ENCODE measurements around the gene SSRP1.

SSRP1 gene

GRCh38 chr11:57305523-57305922 lies 30.2 kb downstream of the SSRP1 start:
- H4K20me1 ChIP-seq: peaks cover 0 to 52% (median 0%) of the 10 kb centered on the region in 11 experiments; a peak in 8 of 22 replicates
- no peak overlapping the region for H3K27ac ChIP-seq
- H3K36me3 ChIP-seq: peaks cover 32 to 62% (median 49%) of the 10 kb centered on the region in 11 experiments
- H3K4me3 ChIP-seq: no peak overlapping the region
- H3K27me3 ChIP-seq: no peaks in the 10 kb centered on the region
- H3K4me2 ChIP-seq: peak overlapping the region in 10 of 11 experiments; percentile 40 to 97 (median 76); a peak in 14 of 22 replicates
- peaks cover 0 to 7% (median 1%) of the 10 kb centered on the region in 11 experiments; a peak in 8 of 22 replicates for H3K9me3 ChIP-seq (replicated peaks in 1 of 11)
- peaks cover 26 to 71% (median 43%) of the 10 kb centered on the region in 10 experiments for H3K4me1 ChIP-seq
- TF ChIP-seq Cebpa-rat (IDR thresholded peaks at IDR 0.05): no peak
- H3K9ac ChIP-seq: no peak overlapping the region

- H3K4me3 ChIP-seq: no peak overlapping the region
- peaks cover 24 to 68% (median 34%) of the 10 kb centered on the region in 10 experiments for H3K4me1 ChIP-seq
- no peaks in the 10 kb centered on the region for H3K27me3 ChIP-seq
- H4K20me1 ChIP-seq: peaks cover 0 to 47% (median 0%) of the 10 kb centered on the region in 11 experiments; a peak in 7 of 22 replicates
- H3K4me2 ChIP-seq: peak overlapping the region in 4 of 11 experiments; percentile 11 to 77 (median 66); a peak in 6 of 22 replicates
- peak overlapping the region in 1 of 11 experiments; percentile 49; a peak in 1 of 22 replicates for H3K27ac ChIP-seq
- TF ChIP-seq Cebpa-rat (IDR thresholded peaks at IDR 0.05): no peak
- peaks cover 40 to 62% (median 51%) of the 10 kb centered on the region in 11 experiments for H3K36me3 ChIP-seq
- peaks cover 12 to 21% (median 16%) of the 10 kb centered on the region in 11 experiments for H3K9me3 ChIP-seq (replicated peaks in 1 of 11)
- H3K9ac ChIP-seq: peak overlapping the region in 3 of 11 experiments; percentile 14 to 51 (median 48); a peak in 5 of 22 replicates
Measured at GRCh38 chr11:57303990-57304579, 31.6 kb downstream of the SSRP1 start.

GRCh38 chr11:57303280-57303989 lies 32.3 kb downstream of the SSRP1 start:
- Histone ChIP-seq H3K27me3 (no peaks in the 10 kb centered on the region), H3K9me3 (replicated peaks in 1 of 11) (peaks cover 17 to 28% (median 22%) of the 10 kb centered on the region in 11 experiments), H3K4me1 (peaks cover 24 to 61% (median 34%) of the 10 kb centered on the region in 10 experiments), H3K27ac (no peak overlapping the region), H3K4me3 (no peak overlapping the region), H4K20me1 (peaks cover 0 to 47% (median 0%) of the 10 kb centered on the region in 11 experiments; a peak in 7 of 22 replicates), H3K4me2 (no peak overlapping the region), H3K9ac (no peak overlapping the region), H3K36me3 (peaks cover 45 to 62% (median 53%) of the 10 kb centered on the region in 11 experiments)
- no peak for TF ChIP-seq Cebpa-rat (IDR thresholded peaks at IDR 0.05)

- no peak overlapping the region for H3K27ac ChIP-seq
- H3K36me3 ChIP-seq: peaks cover 53 to 69% (median 62%) of the 10 kb centered on the region in 11 experiments
- peaks cover 17 to 36% (median 28%) of the 10 kb centered on the region in 11 experiments for H3K9me3 ChIP-seq (replicated peaks in 1 of 11)
- no peak overlapping the region for H3K4me3 ChIP-seq
- no peak for TF ChIP-seq Cebpa-rat (IDR thresholded peaks at IDR 0.05)
- H3K27me3 ChIP-seq: no peaks in the 10 kb centered on the region
- peaks cover 18 to 52% (median 26%) of the 10 kb centered on the region in 10 experiments for H3K4me1 ChIP-seq
- H4K20me1 ChIP-seq: peaks cover 0 to 43% (median 0%) of the 10 kb centered on the region in 11 experiments; a peak in 7 of 22 replicates
- no peak overlapping the region for H3K4me2 ChIP-seq
- no peak overlapping the region for H3K9ac ChIP-seq
Measured at GRCh38 chr11:57302489-57302888, 33.2 kb downstream of the SSRP1 start.

GRCh38 chr11:57301711-57302423 lies 33.8 kb downstream of the SSRP1 start:
- H4K20me1 ChIP-seq: peaks cover 0 to 37% (median 0%) of the 10 kb centered on the region in 11 experiments; a peak in 7 of 22 replicates
- H3K27me3 ChIP-seq: no peaks in the 10 kb centered on the region
- H3K36me3 ChIP-seq: peaks cover 59 to 75% (median 64%) of the 10 kb centered on the region in 11 experiments
- H3K4me2 ChIP-seq: no peak overlapping the region
- TF ChIP-seq Cebpa-rat (IDR thresholded peaks at IDR 0.05): no peak
- H3K9me3 ChIP-seq (replicated peaks in 1 of 11): peaks cover 17 to 43% (median 35%) of the 10 kb centered on the region in 11 experiments
- no peak overlapping the region for H3K27ac ChIP-seq
- H3K4me3 ChIP-seq: no peak overlapping the region
- H3K9ac ChIP-seq: no peak overlapping the region
- H3K4me1 ChIP-seq: peaks cover 12 to 46% (median 20%) of the 10 kb centered on the region in 10 experiments

GRCh38 chr11:57300785-57301184 lies 34.9 kb downstream of the SSRP1 start:
- peaks cover 0 to 29% (median 0%) of the 10 kb centered on the region in 11 experiments; a peak in 6 of 22 replicates for H4K20me1 ChIP-seq
- no peak overlapping the region for H3K4me3 ChIP-seq
- H3K4me2 ChIP-seq: no peak overlapping the region
- H3K27ac ChIP-seq: no peak overlapping the region
- peaks cover 59 to 84% (median 66%) of the 10 kb centered on the region in 11 experiments for H3K36me3 ChIP-seq
- peaks cover 17 to 45% (median 39%) of the 10 kb centered on the region in 11 experiments for H3K9me3 ChIP-seq (replicated peaks in 1 of 11)
- no peak for TF ChIP-seq Cebpa-rat (IDR thresholded peaks at IDR 0.05)
- peaks cover 2 to 36% (median 9%) of the 10 kb centered on the region in 10 experiments; a peak in 18 of 20 replicates for H3K4me1 ChIP-seq
- no peaks in the 10 kb centered on the region for H3K27me3 ChIP-seq
- no peak overlapping the region for H3K9ac ChIP-seq

- Histone ChIP-seq H3K4me2 (peak overlapping the region in 3 of 11 experiments; percentile 7 to 48 (median 22); a peak in 3 of 22 replicates), H3K4me1 (peaks cover 0 to 20% (median 2%) of the 10 kb centered on the region in 10 experiments; a peak in 9 of 20 replicates), H3K9me3 (replicated peaks in 1 of 11) (peaks cover 17 to 45% (median 39%) of the 10 kb centered on the region in 11 experiments), H4K20me1 (peaks cover 0 to 14% (median 0%) of the 10 kb centered on the region in 11 experiments; a peak in 3 of 22 replicates), H3K36me3 (peaks cover 59 to 79% (median 64%) of the 10 kb centered on the region in 11 experiments), H3K4me3 (no peak overlapping the region), H3K27me3 (no peaks in the 10 kb centered on the region), H3K9ac (no peak overlapping the region), H3K27ac (no peak overlapping the region)
- no peak for TF ChIP-seq Cebpa-rat (IDR thresholded peaks at IDR 0.05)
Measured at GRCh38 chr11:57299150-57299737, 36.4 kb downstream of the SSRP1 start.

GRCh38 chr11:57297221-57297620 lies 38.5 kb downstream of the SSRP1 start:
- H3K36me3 ChIP-seq: peaks cover 47 to 65% (median 54%) of the 10 kb centered on the region in 11 experiments
- TF ChIP-seq Cebpa-rat (IDR thresholded peaks at IDR 0.05): no peak

More at GRCh38 chr11:57297221-57297620, 38.5 kb downstream of the SSRP1 start:
- H4K20me1 ChIP-seq: no peaks in the 10 kb centered on the region
- no peaks in the 10 kb centered on the region for H3K27me3 ChIP-seq
- H3K27ac ChIP-seq: no peak overlapping the region
- H3K9ac ChIP-seq: no peak overlapping the region
- H3K4me1 ChIP-seq: peaks cover 0 to 12% (median 0%) of the 10 kb centered on the region in 10 experiments; a peak in 6 of 20 replicates
- no peak overlapping the region for H3K4me2 ChIP-seq
- peaks cover 17 to 45% (median 39%) of the 10 kb centered on the region in 11 experiments for H3K9me3 ChIP-seq (replicated peaks in 1 of 11)
- no peak overlapping the region for H3K4me3 ChIP-seq

Measured in BLaER1 treated with 17β-estradiol and CSF1 and Interleukin-3, amounts not matched to agents 10 nM and 100 nM (cell line).